Thoracic aorta endothelial cell (primary cell): Measurements from ENCODE around the gene STX8. TPM values are rescaled to one million over a fixed set of nuclear protein-coding genes. Genes with fewer than 3 reads are reported as not detected.

Experiments
- small RNA-seq: library from RNA; depleted of rRNA; stranded (forward); fragments of <200 nt; gene quantifications from one replicate; pipeline ENCODE3, GENCODE V24; 2012
- total RNA-seq: library from RNA; depleted of rRNA; stranded (reverse); fragments of >200 nt; gene quantifications from 2 replicates; pipeline ENCODE4 v1.2.3, GENCODE V29; 2012

The STX8 gene, protein sequence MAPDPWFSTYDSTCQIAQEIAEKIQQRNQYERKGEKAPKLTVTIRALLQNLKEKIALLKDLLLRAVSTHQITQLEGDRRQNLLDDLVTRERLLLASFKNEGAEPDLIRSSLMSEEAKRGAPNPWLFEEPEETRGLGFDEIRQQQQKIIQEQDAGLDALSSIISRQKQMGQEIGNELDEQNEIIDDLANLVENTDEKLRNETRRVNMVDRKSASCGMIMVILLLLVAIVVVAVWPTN
- 65.7 and 77.7 TPM in 2 replicates for total RNA-seq

DNA sequence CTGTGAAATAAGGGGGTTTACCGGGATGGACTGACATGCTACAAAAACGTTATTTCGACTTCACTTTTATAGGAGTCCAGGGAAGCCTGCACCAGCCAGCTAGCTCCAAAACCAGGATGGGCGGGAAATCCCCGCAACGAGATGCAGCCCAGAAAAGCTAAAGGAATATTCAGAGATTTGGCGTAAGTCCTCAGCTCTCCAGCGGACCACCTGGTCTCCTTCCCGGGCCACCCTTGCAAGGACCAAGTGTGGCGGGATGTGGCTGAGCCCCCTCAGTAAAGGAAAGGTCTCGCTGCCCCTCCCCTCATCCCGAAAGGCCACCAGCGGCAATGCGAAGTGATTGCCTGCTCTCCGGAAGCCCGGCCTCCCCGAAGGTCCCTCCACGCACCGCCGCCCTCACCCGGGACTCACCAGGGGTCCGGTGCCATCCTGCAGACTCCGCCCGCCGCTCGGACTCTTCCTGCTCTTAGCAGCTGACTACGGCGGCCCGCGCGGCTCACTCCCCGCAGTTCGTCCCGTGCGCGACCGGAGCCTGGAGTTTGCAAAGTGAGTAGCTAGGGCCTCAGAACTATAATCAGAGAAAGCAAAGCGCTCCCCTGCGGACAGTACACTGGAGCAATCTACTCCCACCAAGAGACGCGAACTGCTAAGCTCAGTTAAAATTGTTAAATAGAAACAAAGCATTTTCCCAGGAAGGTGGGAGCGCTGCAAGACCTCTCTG, at the start of gene STX8:
TSS of gene STX8 (minus strand) at position 440 of the 721 bp plus-strand sequence. CDS start at position 428, 12 bp downstream.

DNA sequence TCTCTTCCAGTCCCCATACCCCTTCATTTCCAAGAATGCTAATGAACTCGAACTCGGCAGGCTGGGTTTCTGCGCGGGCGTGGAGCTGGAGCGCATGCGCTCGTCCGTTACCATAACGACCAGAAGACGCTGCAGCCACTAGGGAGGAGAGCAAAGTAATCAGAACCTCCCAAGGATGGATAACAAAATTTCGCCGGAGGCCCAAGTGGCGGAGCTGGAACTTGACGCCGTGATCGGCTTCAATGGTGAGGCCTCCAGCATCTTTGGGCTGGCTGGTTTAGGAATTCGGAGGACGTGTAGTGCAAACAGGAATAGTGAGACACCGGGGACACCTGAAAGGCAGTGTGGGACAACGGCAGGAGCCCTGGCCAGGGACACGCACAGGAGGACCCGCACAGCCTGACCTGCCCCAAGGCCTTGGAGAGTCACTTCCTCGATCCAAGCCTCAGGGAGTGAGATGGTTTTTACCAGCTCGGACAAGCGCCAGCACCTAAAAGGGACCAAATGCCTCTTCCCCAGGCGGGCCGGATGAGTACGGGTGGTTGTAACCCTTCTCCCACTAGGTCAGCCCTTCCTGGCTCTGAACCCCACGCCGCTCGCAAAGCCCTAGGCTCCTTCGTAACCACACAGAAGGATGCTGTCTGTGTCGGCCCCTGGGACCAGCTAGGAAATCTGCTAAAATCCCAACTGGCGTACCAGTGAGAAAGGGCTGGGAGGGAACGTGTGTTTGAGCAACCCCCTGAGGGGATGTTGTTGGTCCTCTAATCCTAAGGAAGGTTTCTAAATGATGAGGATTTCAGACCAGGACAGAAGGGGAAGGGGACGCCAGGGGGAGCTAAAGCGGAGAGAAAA, 1.1 kb upstream of the STX8 start, which contains the start of gene CFAP52:
TSS of gene CFAP52 (plus strand) at position 122 of the 852 bp plus-strand sequence. CDS start at position 176, 54 bp downstream.

Small RNA genes lying within 50 kb of the gene (small RNA-seq; reads per million reads assigned to genes)
- gene AC005695.3 = not detected

Other genes starting within 250 kb of the STX8 start
- not detected in 2 replicates for gene CFAP52, start 822 bp upstream of the STX8 start, total RNA-seq
- 0.13 and 0.22 TPM in 2 replicates for gene USP43, start 69.7 kb upstream of the STX8 start, total RNA-seq
- not detected in 2 replicates for gene DHRS7C, start 215.8 kb upstream of the STX8 start, total RNA-seq
- gene GSG1L2, start 246.3 kb upstream of the STX8 start, total RNA-seq = not detected in 2 replicates